H1 (cell line): ENCODE measurements around the gene ASB11.

ENCODE experiments used
- ATF2 ChIP-seq: IDR thresholded peaks from 2 replicates; pipeline ENCODE4 v1.6.1; 2012; ENCODE audit warnings: low read length, inconsistent platforms
- ATF3 ChIP-seq: IDR thresholded peaks from 2 replicates; pipeline ENCODE4 v1.6.1; 2011; ENCODE audit warnings: low read depth, mild to moderate bottlenecking, low read length; ENCODE audit not compliant: insufficient read depth
- CTCF ChIP-seq, 3 experiments: IDR thresholded peaks; 1 replicate in 2 of 3; 2 replicates in 1 of 3; pipeline versions ENCODE4 v1.5.1 to v1.6.1; 2011; ENCODE audit warnings: low read length in 3 of 3, mild to moderate bottlenecking in 3 of 3, inconsistent platforms in 2 of 3, low read depth in 1 of 3, moderate library complexity in 1 of 3; ENCODE audit not compliant: insufficient read depth in 1 of 3; ENCODE audit errors: control extremely low read depth in 1 of 3
- EGR1 ChIP-seq: IDR thresholded peaks from 2 replicates; pipeline ENCODE4 v1.6.1; 2011; ENCODE audit warnings: low read depth, low read length, borderline replicate concordance
- EP300 ChIP-seq, 2 experiments: IDR thresholded peaks; 1 replicate in 1 of 2; 2 replicates in 1 of 2; pipeline ENCODE4 v1.6.1; 2011 to 2012; ENCODE audit warnings: low read depth in 2 of 2, low read length in 2 of 2, mild to moderate bottlenecking in 2 of 2, borderline replicate concordance in 1 of 2, inconsistent platforms in 1 of 2, moderate library complexity in 1 of 2
- EZH2 ChIP-seq: fragments of 200-600 bp; sonication (generic); IDR thresholded peaks from 2 replicates; pipeline ENCODE4 v1.7.1; 2012; ENCODE audit warnings: low read depth, mild to moderate bottlenecking, moderate library complexity, low read length, inconsistent platforms; ENCODE audit not compliant: severe bottlenecking
- HDAC6 ChIP-seq: IDR thresholded peaks from one replicate; pipeline ENCODE4 v1.7.1; 2012; ENCODE audit warnings: low read depth, mild to moderate bottlenecking, inconsistent platforms, low read length, moderate library complexity
- KDM4A ChIP-seq: IDR thresholded peaks from one replicate; pipeline ENCODE4 v1.7.1; 2012; ENCODE audit warnings: low read depth, mild to moderate bottlenecking, moderate library complexity, low read length, inconsistent platforms; ENCODE audit not compliant: severe bottlenecking
- MAX ChIP-seq: IDR thresholded peaks from 2 replicates; pipeline ENCODE4 v1.6.1; 2012; ENCODE audit warnings: inconsistent platforms
- POLR2A ChIP-seq, 2 experiments: IDR thresholded peaks; 1 replicate in 1 of 2; 2 replicates in 1 of 2; pipeline ENCODE4 v1.6.1; 2011; ENCODE audit warnings: low read depth in 2 of 2, low read length in 2 of 2, mild to moderate bottlenecking in 2 of 2; ENCODE audit errors: control extremely low read depth in 1 of 2
- RAD21 ChIP-seq, 2 experiments: IDR thresholded peaks in 1 of 2; conservative IDR thresholded peaks in 1 of 2; 2 replicates each; pipeline ENCODE4 v1.6.1; 2011; ENCODE audit warnings: low read depth in 2 of 2, low read length in 2 of 2, improper control_type of control experiment in 1 of 2, inconsistent platforms in 1 of 2, mild to moderate bottlenecking in 1 of 2, moderate library complexity in 1 of 2
- SIN3A ChIP-seq, 2 experiments: IDR thresholded peaks in 1 of 2; conservative IDR thresholded peaks in 1 of 2; 2 replicates each; pipeline ENCODE4 v1.6.1; 2011 to 2012; ENCODE audit warnings: low read length in 2 of 2, improper control_type of control experiment in 1 of 2, low read depth in 1 of 2, mild to moderate bottlenecking in 1 of 2
- SRF ChIP-seq: IDR thresholded peaks from 2 replicates; pipeline ENCODE4 v1.6.1; 2011; ENCODE audit warnings: mild to moderate bottlenecking, low read depth, low read length, moderate library complexity

GRCh38 chrX:15236146-15236545 lies 79.3 kb downstream of the ASB11 start:
- TF ChIP-seq CTCF (IDR thresholded peaks at IDR 0.05; ENCODE audit: control extremely low read depth in 1 of 3, insufficient read depth in 1 of 3, low read depth in 1 of 3, low read length in 3 of 3) (no peak), EGR1 (no peak), EZH2 (no peak), POLR2A (IDR thresholded peaks at IDR 0.05; ENCODE audit: control extremely low read depth in 1 of 2, low read depth in 2 of 2, low read length in 2 of 2) (no peak), RAD21 (IDR thresholded peaks at IDR 0.05 in 1 of 2, conservative IDR thresholded peaks at IDR 0.05 in 1 of 2; ENCODE audit: low read depth in 2 of 2, low read length in 2 of 2) (no peak), MAX (no peak), SIN3A (conservative IDR thresholded peaks at IDR 0.05 in 1 of 2, IDR thresholded peaks at IDR 0.05 in 1 of 2; ENCODE audit: low read depth in 1 of 2, low read length in 2 of 2) (no peak), ATF3 (no peak), SRF (no peak), KDM4A (no peak), HDAC6 (no peak), EP300 (IDR thresholded peaks at IDR 0.05; ENCODE audit: borderline replicate concordance in 1 of 2, low read depth in 2 of 2, low read length in 2 of 2) (no peak), ATF2 (no peak)
